Spleen (tissue), 11 donors: ENCODE results near the gene NLRP6. TPM values are rescaled to one million over a fixed set of nuclear protein-coding genes. Genes with fewer than 3 reads are reported as not detected.

Source experiments
- DNase-seq: peaks from one replicate; pipeline ENCODE4 v3.0.0-alpha.2; 2020
- H3K27ac ChIP-seq, 8 donors: fragments of 200-600 bp; sonication (generic) in 7 of 8; 1 replicate in 4 of 8; 2 replicates in 4 of 8; pipeline versions ENCODE4 v1.5.0 to v1.8.0; 2016 to 2021; ENCODE audit warnings: inconsistent platforms in 4 of 8, mild to moderate bottlenecking in 4 of 8, moderate library complexity in 1 of 8
- H3K27me3 ChIP-seq, 7 donors: fragments of 200-600 bp; sonication (generic) in 6 of 7; replicated peaks in 1 of 7; 1 replicate in 4 of 7; 2 replicates in 3 of 7; pipeline versions ENCODE4 v1.5.0 to v1.8.0; 2016 to 2021; ENCODE audit warnings: inconsistent platforms in 3 of 7, mild to moderate bottlenecking in 1 of 7
- H3K36me3 ChIP-seq, 6 donors: fragments of 200-600 bp; sonication (generic) in 5 of 6; 1 replicate in 4 of 6; 2 replicates in 2 of 6; pipeline versions ENCODE4 v1.5.0 to v1.8.0; 2016 to 2021; ENCODE audit warnings: inconsistent platforms in 2 of 6
- H3K4me1 ChIP-seq, 6 donors: fragments of 200-600 bp; sonication (generic) in 5 of 6; 1 replicate in 3 of 6; 2 replicates in 3 of 6; pipeline versions ENCODE4 v1.5.0 to v1.8.0; 2016 to 2021; ENCODE audit warnings: inconsistent platforms in 3 of 6
- H3K4me3 ChIP-seq, 8 donors: fragments of 200-600 bp; sonication (generic) in 7 of 8; 1 replicate in 4 of 8; 2 replicates in 4 of 8; pipeline versions ENCODE4 v1.5.0 to v1.8.0; 2016 to 2021; ENCODE audit warnings: inconsistent platforms in 4 of 8, mild to moderate bottlenecking in 4 of 8, moderate library complexity in 2 of 8
- H3K9me3 ChIP-seq, 8 donors: fragments of 200-600 bp; sonication (generic) in 7 of 8; 1 replicate in 4 of 8; 2 replicates in 4 of 8; pipeline versions ENCODE4 v1.5.0 to v1.8.0; 2016 to 2021; ENCODE audit warnings: inconsistent platforms in 4 of 8
- POLR2A ChIP-seq, 3 donors: fragments of 450-650 bp; IDR thresholded peaks; one replicate each; pipeline ENCODE4 v1.5.1; 2017; ENCODE audit warnings: antibody characterized with exemption in 3 of 3, mild to moderate bottlenecking in 1 of 3
- POLR2AphosphoS5 ChIP-seq, 3 donors: sonication (generic); formaldehyde crosslinking; IDR thresholded peaks; one replicate each; pipeline ENCODE4 v1.5.1; 2017; ENCODE audit warnings: antibody characterized with exemption in 3 of 3
- WGBS, 5 donors: extraction: QIAGEN DNeasy Blood & Tissue Kit in 3 of 5; methylation state at CpG; one replicate each; pipeline versions ENCODE4 v1.1.5 to v1.1.7; 2013 to 2018; 5-methylcytosine and 5-hydroxymethylcytosine counted together
- intact Hi-C: fragments of 100-400 bp; cut with DNase I; formaldehyde crosslinking; loops from one replicate; pipeline ENCODE4 v1.15.0; 2023; ENCODE audit warnings: low total_unique reads
- polyA plus RNA-seq, 3 donors: library from polyadenylated mRNA; stranded (reverse); fragments of 200-250 nt; gene quantifications; one replicate each; pipeline ENCODE4 v1.2.1, GENCODE V29; 2013
- total RNA-seq, 7 donors: library from RNA; depleted of rRNA in 3 of 7; stranded (reverse); fragments of >200 nt in 3 of 7; fragmentation: NEBNext Ultra II Directional in 4 of 7; extraction: Animal tissue kit (Norgen Biotek cat#: 25700) in 4 of 7; gene quantifications; one replicate each; pipeline versions ENCODE4 v1.1.0 to v1.2.1, GENCODE V29; 2016 to 2021
- TF ChIP-seq, protein P1 (sequence below), 11 experiments: fragments of 200-600 bp in 7 of 11; fragments of 450-650 bp in 4 of 11; sonication (generic) in 4 of 11; IDR thresholded peaks in 8 of 11; conservative IDR thresholded peaks in 3 of 11; 1 replicate in 7 of 11; 2 replicates in 4 of 11; pipeline versions ENCODE4 v1.4.0 to v1.8.0; 2016 to 2021; ENCODE audit warnings: antibody characterized with exemption in 11 of 11, inconsistent platforms in 4 of 11, mild to moderate bottlenecking in 1 of 11
- donor health status: healthy with polysubstance abuse.
- donor health status: DM: no; HTN: no; CAD: no; lungs with moderate emphysema.
- donor health status: DM: no; HTN: no; CAD: no.
- donor health status: Bipolar disorder and iron deficiency.
- donor health status: healthy.
- donor health status: DM: no; HTN: no; CAD: no.
- donor health status: DM: yes; HTN: yes; CAD: no.

Gene NLRP6
- total and polyA plus RNA-seq, 10 donors: 0.15 to 30.9 (median 5.8) TPM

DNA sequence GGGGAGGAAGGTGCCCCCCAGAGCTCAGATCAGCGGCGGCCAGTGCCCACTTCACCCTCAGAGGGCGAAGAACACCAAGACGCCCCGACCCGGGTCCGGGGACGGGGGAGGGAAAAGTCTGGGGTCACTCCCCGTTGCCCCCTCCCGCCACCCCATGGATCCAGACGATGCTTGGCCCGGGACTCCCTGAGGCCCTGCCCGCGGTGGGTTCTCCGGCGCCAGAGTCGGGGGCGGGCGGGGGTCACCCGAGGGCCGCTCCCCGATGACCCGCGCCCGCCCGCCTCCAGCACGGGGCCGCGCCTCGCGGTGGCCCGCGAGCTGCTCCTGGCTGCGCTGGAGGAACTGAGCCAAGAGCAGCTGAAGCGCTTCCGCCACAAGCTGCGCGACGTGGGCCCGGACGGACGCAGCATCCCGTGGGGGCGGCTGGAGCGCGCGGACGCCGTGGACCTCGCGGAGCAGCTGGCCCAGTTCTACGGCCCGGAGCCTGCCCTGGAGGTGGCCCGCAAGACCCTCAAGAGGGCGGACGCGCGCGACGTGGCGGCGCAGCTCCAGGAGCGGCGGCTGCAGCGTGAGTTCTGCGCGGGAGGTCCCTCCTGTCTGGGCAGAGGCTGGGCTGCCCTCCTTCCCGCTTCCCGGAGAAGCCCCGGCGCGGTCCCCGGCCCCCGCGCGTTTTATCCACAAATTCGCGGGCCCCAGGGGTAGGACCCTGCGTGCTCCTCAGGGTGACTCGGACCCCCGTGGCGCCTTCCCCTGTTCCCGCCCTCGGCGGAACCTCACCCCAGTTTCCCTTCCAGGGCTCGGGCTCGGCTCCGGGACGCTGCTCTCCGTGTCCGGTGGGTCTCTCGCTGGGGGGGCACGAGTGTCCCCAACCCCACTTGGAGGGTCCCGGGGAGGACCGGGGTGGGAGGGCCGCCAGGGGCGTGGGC lies 1.1 kb downstream of the NLRP6 start:
- Histone ChIP-seq H3K27me3 (peaks cover 0 to 64% (median 48%) of the 10 kb centered on the region in 7 donors), H3K36me3 (peaks cover 0 to 23% (median 0%) of the 10 kb centered on the region in 6 donors), H3K9me3 (peaks cover 0 to 6% (median 0%) of the 10 kb centered on the region in 8 donors), H3K4me1 (peaks cover 26 to 82% (median 47%) of the 10 kb centered on the region in 6 donors), H3K4me3 (peak overlapping the region; percentile 35 to 77 (median 48)), H3K27ac (peak overlapping the region in 7 of 8 donors; percentile 26 to 89 (median 63))
- TF ChIP-seq, protein P1, sequence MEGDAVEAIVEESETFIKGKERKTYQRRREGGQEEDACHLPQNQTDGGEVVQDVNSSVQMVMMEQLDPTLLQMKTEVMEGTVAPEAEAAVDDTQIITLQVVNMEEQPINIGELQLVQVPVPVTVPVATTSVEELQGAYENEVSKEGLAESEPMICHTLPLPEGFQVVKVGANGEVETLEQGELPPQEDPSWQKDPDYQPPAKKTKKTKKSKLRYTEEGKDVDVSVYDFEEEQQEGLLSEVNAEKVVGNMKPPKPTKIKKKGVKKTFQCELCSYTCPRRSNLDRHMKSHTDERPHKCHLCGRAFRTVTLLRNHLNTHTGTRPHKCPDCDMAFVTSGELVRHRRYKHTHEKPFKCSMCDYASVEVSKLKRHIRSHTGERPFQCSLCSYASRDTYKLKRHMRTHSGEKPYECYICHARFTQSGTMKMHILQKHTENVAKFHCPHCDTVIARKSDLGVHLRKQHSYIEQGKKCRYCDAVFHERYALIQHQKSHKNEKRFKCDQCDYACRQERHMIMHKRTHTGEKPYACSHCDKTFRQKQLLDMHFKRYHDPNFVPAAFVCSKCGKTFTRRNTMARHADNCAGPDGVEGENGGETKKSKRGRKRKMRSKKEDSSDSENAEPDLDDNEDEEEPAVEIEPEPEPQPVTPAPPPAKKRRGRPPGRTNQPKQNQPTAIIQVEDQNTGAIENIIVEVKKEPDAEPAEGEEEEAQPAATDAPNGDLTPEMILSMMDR (IDR thresholded peaks at IDR 0.05 in 8 of 11, conservative IDR thresholded peaks at IDR 0.05 in 3 of 11): no peak
- TF ChIP-seq POLR2A (IDR thresholded peaks at IDR 0.05) (peak in 1 of 3 donors; percentile 60), POLR2AphosphoS5 (IDR thresholded peaks at IDR 0.05) (peak; percentile 69 to 92 (median 89))
- intact Hi-C loops: no loop called here
- DNase-seq: peak; percentile 91
- WGBS, 5 donors: 12 to 27% (median 20%) methylated on average over 42 to 97 of the region's 97 CpGs

- 3 to 11% (median 6%) methylated on average over 20 to 85 of the region's 85 CpGs for WGBS, 5 donors
- peaks cover 0 to 6% (median 0%) of the 10 kb centered on the region in 8 donors for H3K9me3 ChIP-seq
- H3K27me3 ChIP-seq: peaks cover 0 to 72% (median 48%) of the 10 kb centered on the region in 7 donors
- peaks cover 26 to 82% (median 47%) of the 10 kb centered on the region in 6 donors for H3K4me1 ChIP-seq
- H3K36me3 ChIP-seq: peaks cover 0 to 32% (median 0%) of the 10 kb centered on the region in 6 donors
- DNase-seq: peak; percentile 92
- intact Hi-C loops: no loop called here
- H3K27ac ChIP-seq: peak overlapping the region in 7 of 8 donors; percentile 26 to 89 (median 63)
- TF ChIP-seq POLR2A (IDR thresholded peaks at IDR 0.05) (no peak), POLR2AphosphoS5 (IDR thresholded peaks at IDR 0.05) (peak; percentile 21 to 74 (median 68))
- peak overlapping the region; percentile 35 to 77 (median 48) for H3K4me3 ChIP-seq
These were observed 1.9 kb downstream of the NLRP6 start for GRCh38 chr11:279966-280705.

DNA sequence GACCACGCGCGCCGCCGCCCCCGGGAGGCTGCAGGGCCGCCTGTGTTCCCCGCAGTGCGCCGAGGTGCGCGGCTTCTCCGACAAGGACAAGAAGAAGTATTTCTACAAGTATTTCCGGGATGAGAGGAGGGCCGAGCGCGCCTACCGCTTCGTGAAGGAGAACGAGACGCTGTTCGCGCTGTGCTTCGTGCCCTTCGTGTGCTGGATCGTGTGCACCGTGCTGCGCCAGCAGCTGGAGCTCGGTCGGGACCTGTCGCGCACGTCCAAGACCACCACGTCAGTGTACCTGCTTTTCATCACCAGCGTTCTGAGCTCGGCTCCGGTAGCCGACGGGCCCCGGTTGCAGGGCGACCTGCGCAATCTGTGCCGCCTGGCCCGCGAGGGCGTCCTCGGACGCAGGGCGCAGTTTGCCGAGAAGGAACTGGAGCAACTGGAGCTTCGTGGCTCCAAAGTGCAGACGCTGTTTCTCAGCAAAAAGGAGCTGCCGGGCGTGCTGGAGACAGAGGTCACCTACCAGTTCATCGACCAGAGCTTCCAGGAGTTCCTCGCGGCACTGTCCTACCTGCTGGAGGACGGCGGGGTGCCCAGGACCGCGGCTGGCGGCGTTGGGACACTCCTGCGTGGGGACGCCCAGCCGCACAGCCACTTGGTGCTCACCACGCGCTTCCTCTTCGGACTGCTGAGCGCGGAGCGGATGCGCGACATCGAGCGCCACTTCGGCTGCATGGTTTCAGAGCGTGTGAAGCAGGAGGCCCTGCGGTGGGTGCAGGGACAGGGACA lies 2.7 kb downstream of the NLRP6 start:
- Histone ChIP-seq H3K27ac (peak overlapping the region in 7 of 8 donors; percentile 26 to 89 (median 63)), H3K36me3 (peaks cover 0 to 36% (median 0%) of the 10 kb centered on the region in 6 donors), H3K4me3 (peak overlapping the region; percentile 35 to 77 (median 48)), H3K27me3 (peaks cover 0 to 80% (median 48%) of the 10 kb centered on the region in 7 donors), H3K4me1 (peaks cover 26 to 83% (median 47%) of the 10 kb centered on the region in 6 donors), H3K9me3 (peaks cover 0 to 6% (median 0%) of the 10 kb centered on the region in 8 donors)
- WGBS, 5 donors: 7 to 25% (median 10%) methylated on average over 48 to 79 of the region's 79 CpGs
- peak; percentile 92 for DNase-seq
- intact Hi-C loops: no loop called here
- TF ChIP-seq, protein P1 (IDR thresholded peaks at IDR 0.05 in 8 of 11, conservative IDR thresholded peaks at IDR 0.05 in 3 of 11): no peak
- TF ChIP-seq POLR2AphosphoS5 (IDR thresholded peaks at IDR 0.05) (peak; percentile 47 to 89 (median 57)), POLR2A (IDR thresholded peaks at IDR 0.05) (no peak)
